Heart left ventricle (tissue), 16 donors: ENCODE measurements around the gene CRACDL. TPM values are rescaled to one million over a fixed set of nuclear protein-coding genes. Genes with fewer than 3 reads are reported as not detected.
A peak's percentile ranks its signal among the peaks of the same experiment; 100 is the strongest.

Experiments
- ATAC-seq, 4 donors: fragments of 200-7000 bp; cut with Tn5 transposase; one replicate each; pipeline ENCODE4 v1.9.1; 2020 to 2022; ENCODE audit warnings: moderate library complexity in 4 of 4, mild to moderate bottlenecking in 3 of 4, moderate number of reproducible peaks in 1 of 4
- DNase-seq, 5 donors: peaks; one replicate each; pipeline ENCODE4 v3.0.0-alpha.2; 2020
- H3K27ac ChIP-seq, 12 donors: fragments of 200-600 bp; sonication (generic) in 4 of 12; one replicate each; pipeline versions ENCODE4 v1.5.0 to v1.8.0; 2016 to 2022; ENCODE audit warnings: mild to moderate bottlenecking in 2 of 12
- H3K27me3 ChIP-seq, 9 donors: fragments of 200-600 bp; sonication (generic) in 2 of 9; one replicate each; pipeline versions ENCODE4 v1.5.1 to v1.8.0; 2016 to 2022; ENCODE audit warnings: mild to moderate bottlenecking in 3 of 9
- H3K36me3 ChIP-seq, 9 donors: fragments of 200-600 bp; sonication (generic) in 2 of 9; one replicate each; pipeline versions ENCODE4 v1.5.0 to v1.8.0; 2018 to 2022; ENCODE audit warnings: mild to moderate bottlenecking in 2 of 9
- H3K4me1 ChIP-seq, 12 donors: fragments of 200-600 bp; sonication (generic) in 4 of 12; one replicate each; pipeline versions ENCODE4 v1.5.0 to v1.8.0; 2016 to 2022; ENCODE audit warnings: mild to moderate bottlenecking in 3 of 12
- H3K4me3 ChIP-seq, 12 donors: fragments of 200-600 bp; sonication (generic) in 4 of 12; one replicate each; pipeline versions ENCODE4 v1.5.0 to v1.8.0; 2017 to 2022; ENCODE audit warnings: mild to moderate bottlenecking in 9 of 12, moderate library complexity in 4 of 12
- H3K9me3 ChIP-seq, 12 donors: fragments of 200-600 bp; sonication (generic) in 4 of 12; one replicate each; pipeline versions ENCODE4 v1.5.0 to v1.8.0; 2016 to 2022; ENCODE audit warnings: mild to moderate bottlenecking in 1 of 12
- CTCF ChIP-seq, 12 donors: fragments of 200-600 bp; sonication (generic) in 4 of 12; IDR thresholded peaks; one replicate each; pipeline versions ENCODE4 v1.5.0 to v1.8.0; 2018 to 2022; ENCODE audit warnings: antibody characterized with exemption in 12 of 12, mild to moderate bottlenecking in 5 of 12
- POLR2A ChIP-seq, 2 donors: fragments of 450-650 bp; IDR thresholded peaks; one replicate each; pipeline ENCODE4 v1.6.1; 2017; ENCODE audit warnings: antibody characterized with exemption in 2 of 2, mild to moderate bottlenecking in 2 of 2, moderate library complexity in 2 of 2
- WGBS, 4 donors: extraction: QIAGEN DNeasy Blood & Tissue Kit in 2 of 4; methylation state at CpG; one replicate each; pipeline versions ENCODE4 v1.1.5 to v1.1.7; 2013 to 2018; 5-methylcytosine and 5-hydroxymethylcytosine counted together
- intact Hi-C, 10 donors: fragments of 100-400 bp; cut with DNase I; formaldehyde crosslinking; loops; one replicate each; pipeline versions ENCODE4 v1.11.1 to v1.14.2; 2022
- polyA plus RNA-seq, 2 donors: library from polyadenylated mRNA; stranded (reverse); fragments of 200-250 nt; gene quantifications; one replicate each; pipeline ENCODE4 v1.2.3, GENCODE V29; 2013
- total RNA-seq, 9 donors: library from RNA; depleted of rRNA in 2 of 9; stranded (reverse); fragments of >200 nt in 2 of 9; fragmentation: NEBNext Ultra II Directional in 3 of 9; extraction: Animal tissue kit (Norgen Biotek cat#: 25700) in 3 of 9; gene quantifications; one replicate each; pipeline versions ENCODE4 v1.1.0 to v1.2.4, GENCODE V29; 2016 to 2023
- donor health status: ischemic (EF 13 %, LVEDD 7.1; RV severe dilation, severe dysfunction).
- donor health status: healthy with polysubstance abuse.
- donor health status: DM: no; HTN: yes; CAD: no.
- donor health status: DM: no; HTN: no; CAD: no.
- donor health status: ischemic (EF 25% LVEDD 6.9; RV normal size, moderate dysfunction).
- donor health status: ischemic (EF 25% LVEDD 5.7; RV mildly dilated, moderate dysfunction).
- donor health status: healthy.
- donor health status: DM: yes; HTN: yes; CAD: no.
- donor health status: ischemic (EF 35%, LVEDD 5.7; RV mildly dilated, moderate dysfunction).
- donor health status: nonischemic (EF 11% LVEDD 7.7; RV severe dilation, severe dysfunction).
- donor health status: DM: yes; HTN: yes; CAD: no.
- donor health status: PGD.
- donor health status: ischemic (EF 29% LVEDD 5.4; RV normal size, mild dysfunction).
- donor health status: nonischemic (EF 23%, LVEDD 6.1; RV moderate dilation, normal function).

CRACDL gene
- total and polyA plus RNA-seq, 11 donors = 1.1 to 7.4 (median 2.9) TPM

- H3K9me3 ChIP-seq = no peaks in the 10 kb centered on the region
- DNase-seq = no peak
- peak overlapping the region in 11 of 12 donors; percentile 4 to 85 (median 68) for H3K27ac ChIP-seq
- 69 to 89% (median 77%) methylated on average over 3 of the region's 3 CpGs for WGBS, 4 donors
- peaks cover 0 to 33% (median 13%) of the 10 kb centered on the region in 12 donors for H3K4me1 ChIP-seq
- H3K27me3 ChIP-seq = no peaks in the 10 kb centered on the region
- intact Hi-C loops = loop anchor here in 5 of 10 donors (1.0 to 10.0 kb wide), 4 partner anchors 103 to 419 kb away; partner anchors contain the start of gene MGAT4A (in 1 of the 5)
- peak in 2 of 4 donors; percentile 35 to 41 for ATAC-seq
- TF ChIP-seq CTCF (IDR thresholded peaks at IDR 0.05) (no peak), POLR2A (IDR thresholded peaks at IDR 0.05) (no peak)
- H3K4me3 ChIP-seq = no peak overlapping the region
- no peaks in the 10 kb centered on the region for H3K36me3 ChIP-seq
These were observed 102.1 kb downstream of the CRACDL start for GRCh38 chr2:98833917-98834263.

DNA sequence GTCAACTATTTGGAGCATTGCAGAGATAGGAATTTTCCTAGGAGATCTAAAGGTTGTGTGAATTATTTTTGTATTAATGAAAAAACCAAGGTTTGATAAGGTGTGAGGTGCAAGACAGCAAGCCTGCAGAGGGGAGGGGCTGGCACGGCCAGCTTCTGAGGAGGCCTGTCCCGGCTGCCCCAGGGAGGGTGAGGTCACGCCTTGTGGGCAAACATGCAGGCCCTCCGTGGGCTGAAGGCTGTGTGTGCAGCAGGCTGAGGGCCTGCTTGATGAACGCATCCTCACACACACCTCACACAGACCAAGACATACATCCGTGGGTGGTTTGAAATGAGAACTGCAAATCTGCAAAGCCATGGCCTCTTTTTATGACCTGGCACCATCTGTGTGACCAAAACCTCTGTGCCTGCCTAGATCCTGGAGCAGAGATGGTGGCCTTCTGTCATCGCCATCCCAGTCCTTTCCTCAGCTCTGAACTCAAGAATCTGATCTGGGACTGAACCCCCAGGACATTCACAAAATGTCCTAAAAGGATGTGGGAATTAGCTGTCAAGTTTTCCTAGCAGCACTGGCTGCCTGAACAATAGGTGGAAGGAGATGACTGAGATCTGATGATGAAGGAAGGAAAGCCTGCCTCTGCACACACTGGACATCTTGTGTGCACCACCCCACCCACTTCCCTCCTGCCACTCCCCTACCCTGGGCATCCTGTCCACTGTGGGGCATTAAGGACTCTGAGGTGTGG, 102.7 kb downstream of the CRACDL start:
- WGBS, 4 donors = 49 to 63% (median 62%) methylated on average over 7 of the region's 7 CpGs
- ATAC-seq = peak; percentile 88 to 96 (median 92)
- intact Hi-C loops = loop anchor here in 5 of 10 donors (1.0 to 10.0 kb wide), 4 partner anchors 103 to 419 kb away; partner anchors contain the start of gene MGAT4A (in 1 of the 5)
- Histone ChIP-seq H3K27me3 (no peaks in the 10 kb centered on the region), H3K4me3 (no peak overlapping the region), H3K4me1 (peaks cover 0 to 38% (median 13%) of the 10 kb centered on the region in 12 donors), H3K27ac (peak overlapping the region; percentile 49 to 95 (median 82)), H3K36me3 (no peaks in the 10 kb centered on the region), H3K9me3 (no peaks in the 10 kb centered on the region)
- TF ChIP-seq POLR2A (IDR thresholded peaks at IDR 0.05) (no peak), CTCF (IDR thresholded peaks at IDR 0.05) (no peak)
- peak in 4 of 5 donors; percentile 40 to 77 (median 56) for DNase-seq

DNA sequence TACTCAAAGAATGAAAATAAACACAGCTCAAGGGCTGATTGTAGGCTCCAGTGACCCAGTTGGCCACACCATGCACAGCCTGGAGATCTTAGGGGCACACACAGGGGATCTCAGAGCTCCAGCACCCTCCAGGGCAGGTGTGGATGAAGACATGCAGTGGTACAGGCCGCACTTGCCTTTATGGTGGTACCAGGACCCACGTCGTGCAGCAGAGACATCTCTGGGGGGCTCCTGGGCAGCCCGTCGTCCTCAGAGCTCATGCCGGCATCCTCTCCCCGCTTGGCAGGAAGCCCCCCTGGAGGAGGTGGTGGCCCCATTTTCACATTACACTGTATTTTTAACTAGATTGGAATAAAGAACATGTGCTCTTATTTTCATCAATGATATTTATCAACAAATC, 103.9 kb downstream of the CRACDL start:
- intact Hi-C loops = loop anchor here in 4 of 10 donors (2.0 to 10.0 kb wide), 3 partner anchors 101 to 417 kb away; partner anchors contain the start of gene MGAT4A (in 1 of the 4)
- TF ChIP-seq POLR2A (IDR thresholded peaks at IDR 0.05) (no peak), CTCF (IDR thresholded peaks at IDR 0.05) (no peak)

GRCh38 chr2:98830571-98831145, 105.4 kb downstream of the CRACDL start:
- Histone ChIP-seq H3K27me3 (no peaks in the 10 kb centered on the region), H3K4me1 (peaks cover 0 to 33% (median 13%) of the 10 kb centered on the region in 12 donors), H3K36me3 (no peaks in the 10 kb centered on the region), H3K4me3 (no peak overlapping the region), H3K27ac (no peak overlapping the region), H3K9me3 (no peaks in the 10 kb centered on the region)
- DNase-seq = no peak
- ATAC-seq = no peak
- intact Hi-C loops = loop anchor here in 3 of 10 donors (10.0 kb wide), 2 partner anchors 234 to 416 kb away; no protein-coding TSS in a partner anchor
- TF ChIP-seq CTCF (IDR thresholded peaks at IDR 0.05) = no peak
- TF ChIP-seq POLR2A (IDR thresholded peaks at IDR 0.05) = no peak
- 68 to 83% (median 79%) methylated on average over 4 to 5 of the region's 5 CpGs for WGBS, 4 donors

More for the DNA sequence above, 103.9 kb downstream of the CRACDL start:
- Histone ChIP-seq H3K27me3 (no peaks in the 10 kb centered on the region), H3K27ac (peak overlapping the region in 9 of 12 donors; percentile 17 to 95 (median 83)), H3K9me3 (no peaks in the 10 kb centered on the region), H3K4me1 (peaks cover 0 to 38% (median 13%) of the 10 kb centered on the region in 12 donors), H3K4me3 (no peak overlapping the region), H3K36me3 (no peaks in the 10 kb centered on the region)
- DNase-seq (no peak), ATAC-seq (no peak)
- WGBS, 4 donors = 86 to 92% (median 89%) methylated on average over 6 to 7 of the region's 7 CpGs
